Pancreas (tissue), 10 donors: ENCODE measurements around the gene CISTR. TPM values are rescaled to one million over a fixed set of nuclear protein-coding genes. Genes with fewer than 3 reads are reported as not detected.

Source experiments
- ATAC-seq, 4 donors: fragments of 200-7000 bp; cut with Tn5 transposase; one replicate each; pipeline versions ENCODE4 v1.8.0 to v1.9.1; 2020; ENCODE audit warnings: mild to moderate bottlenecking in 4 of 4, moderate library complexity in 4 of 4
- DNase-seq, 6 donors: peaks; one replicate each; pipeline ENCODE4 v3.0.0-alpha.2; 2020
- FAIRE-seq: peaks from 2 replicates; lab custom pipeline; 2012; peaks lifted over from hg19 to GRCh38; lab: Jason Lieb, UNC
- H3K27ac ChIP-seq, 4 donors: fragments of 200-600 bp; sonication (generic); 1 replicate in 3 of 4; 2 replicates in 1 of 4; pipeline versions ENCODE4 v1.5.0 to v1.8.0; 2020
- H3K27me3 ChIP-seq, 4 donors: fragments of 200-600 bp; one replicate each; pipeline ENCODE4 v1.8.0; 2021
- H3K36me3 ChIP-seq, 3 donors: fragments of 200-600 bp; sonication (generic) in 1 of 3; one replicate each; pipeline versions ENCODE4 v1.5.0 to v1.8.0; 2020 to 2021
- H3K4me1 ChIP-seq, 3 donors: fragments of 200-600 bp; one replicate each; pipeline ENCODE4 v1.8.0; 2021
- H3K4me3 ChIP-seq, 4 donors: fragments of 200-600 bp; sonication (generic) in 2 of 4; one replicate each; pipeline versions ENCODE4 v1.5.0 to v1.8.0; 2020 to 2021
- H3K9me3 ChIP-seq, 4 donors: fragments of 200-600 bp; one replicate each; pipeline ENCODE4 v1.8.0; 2021
- CTCF ChIP-seq, 4 donors: fragments of 200-600 bp; sonication (generic) in 3 of 4; IDR thresholded peaks; one replicate each; pipeline versions ENCODE4 v1.5.0 to v1.8.0; 2021; ENCODE audit warnings: antibody characterized with exemption in 4 of 4
- WGBS, 2 donors: extraction: QIAGEN DNeasy Blood & Tissue Kit; methylation state at CpG; one replicate each; pipeline ENCODE4 v1.1.7; 2013; 5-methylcytosine and 5-hydroxymethylcytosine counted together
- intact Hi-C, 3 donors: fragments of 100-400 bp; cut with DNase I; formaldehyde crosslinking; loops; one replicate each; pipeline versions ENCODE4 v1.11.1 to v1.14.2; 2022
- polyA plus RNA-seq, 2 donors: library from polyadenylated mRNA; stranded (reverse); fragments of 200-250 nt; gene quantifications; one replicate each; pipeline ENCODE4 v1.2.3, GENCODE V29; 2013
- total RNA-seq, 6 donors: library from RNA; stranded (reverse); fragmentation: NEBNext Ultra II Directional in 4 of 6; extraction: Animal tissue kit (Norgen Biotek cat#: 25700) in 4 of 6; gene quantifications; one replicate each; pipeline versions ENCODE4 v1.2.1 to v1.2.4, GENCODE V29; 2021 to 2023
- donor health status: healthy with polysubstance abuse.
- donor health status: DM: no; HTN: no; CAD: no; lungs with moderate emphysema.
- donor health status: DM: no; HTN: no; CAD: no.
- donor health status: control.
- donor health status: control.
- donor health status: Bipolar disorder and iron deficiency.
- donor health status: DM: yes; HTN: yes; CAD: no.
- donor health status: DM: no; HTN: no; CAD: no.
- donor health status: DM: no; HTN: no; CAD: no.
- donor health status: DM: yes; HTN: yes; CAD: no.

Gene CISTR
- total and polyA plus RNA-seq, 8 donors: not detected

GRCh38 chr12:53756300-53757100 lies 4.7 kb upstream of the CISTR start:
- ATAC-seq: peak; percentile 17 to 32 (median 28)
- no peak for FAIRE-seq

GRCh38 chr12:53755893-53756292 lies 4.1 kb upstream of the CISTR start:
- Histone ChIP-seq H3K27ac (no peak overlapping the region), H3K27me3 (no peaks in the 10 kb centered on the region), H3K4me3 (no peak overlapping the region), H3K4me1 (peaks cover 0 to 8% (median 0%) of the 10 kb centered on the region in 3 donors), H3K9me3 (no peaks in the 10 kb centered on the region), H3K36me3 (no peaks in the 10 kb centered on the region)
- no peak for FAIRE-seq
- DNase-seq: no peak
- 54 to 70% methylated on average over 3 of the region's 3 CpGs for WGBS, 2 donors
- intact Hi-C loops: no loop called here
- no peak for ATAC-seq
- TF ChIP-seq CTCF (IDR thresholded peaks at IDR 0.05): no peak

More at GRCh38 chr12:53756300-53757100, 4.7 kb upstream of the CISTR start:
- Histone ChIP-seq H3K27me3 (no peaks in the 10 kb centered on the region), H3K36me3 (no peaks in the 10 kb centered on the region), H3K9me3 (no peaks in the 10 kb centered on the region), H3K4me1 (peaks cover 0 to 4% (median 0%) of the 10 kb centered on the region in 3 donors), H3K4me3 (no peak overlapping the region), H3K27ac (peak overlapping the region in 1 of 4 donors; percentile 17)
- intact Hi-C loops: no loop called here
- DNase-seq: no peak
- 53 to 57% methylated on average over 5 of the region's 5 CpGs for WGBS, 2 donors
- no peak for TF ChIP-seq CTCF (IDR thresholded peaks at IDR 0.05)

GRCh38 chr12:53755451-53755891 lies 3.7 kb upstream of the CISTR start:
- WGBS, 2 donors: 62 to 73% methylated on average over 4 of the region's 4 CpGs
- ATAC-seq (no peak), DNase-seq (no peak), FAIRE-seq (no peak)
- no peak overlapping the region for H3K27ac ChIP-seq
- no peak for TF ChIP-seq CTCF (IDR thresholded peaks at IDR 0.05)
- H3K4me3 ChIP-seq: no peak overlapping the region
- H3K27me3 ChIP-seq: no peaks in the 10 kb centered on the region
- H3K36me3 ChIP-seq: no peaks in the 10 kb centered on the region
- H3K4me1 ChIP-seq: peaks cover 0 to 9% (median 0%) of the 10 kb centered on the region in 3 donors
- H3K9me3 ChIP-seq: no peaks in the 10 kb centered on the region
- intact Hi-C loops: no loop called here

GRCh38 chr12:53754633-53755264 lies 3.0 kb upstream of the CISTR start:
- WGBS, 2 donors: 13 to 14% methylated on average over 4 of the region's 4 CpGs
- Histone ChIP-seq H3K4me3 (no peak overlapping the region), H3K4me1 (peaks cover 0 to 9% (median 0%) of the 10 kb centered on the region in 3 donors), H3K27ac (no peak overlapping the region), H3K9me3 (no peaks in the 10 kb centered on the region), H3K27me3 (no peaks in the 10 kb centered on the region), H3K36me3 (no peaks in the 10 kb centered on the region)
- DNase-seq: no peak
- intact Hi-C loops: no loop called here
- FAIRE-seq: no peak
- TF ChIP-seq CTCF (IDR thresholded peaks at IDR 0.05): no peak
- no peak for ATAC-seq
